Measurements from ENCODE around the gene RAB6A. TPM values are rescaled to one million over a fixed set of nuclear protein-coding genes. Genes with fewer than 3 reads are reported as not detected.

RAB6A gene
- total RNA-seq, 1 experiment from 2014 or later = 121 TPM

GRCh38 chr11:73660497-73661034, 100.3 kb downstream of the RAB6A start:
- Histone ChIP-seq H3K9ac (ENCODE audit: low read length) (no peak overlapping the region), H3K27me3 (ENCODE audit: insufficient read depth, low read length) (no peaks in the 10 kb centered on the region), H3K9me3 (ENCODE audit: control insufficient read depth in 1 of 2, insufficient read depth in 1 of 2, low read depth in 1 of 2, low read length in 2 of 2) (no peaks in the 10 kb centered on the region), H3K9me2 (ENCODE audit: insufficient read depth) (no peaks in the 10 kb centered on the region), H3K36me3 (ENCODE audit: control insufficient read depth in 1 of 2, insufficient read depth in 2 of 2, low read length in 2 of 2) (no peaks in the 10 kb centered on the region; a peak in 1 of 4 replicates), H3K4me3 (replicated peaks in 1 of 2; ENCODE audit: low read depth in 1 of 2, low read length in 2 of 2) (no peak overlapping the region), H3K4me1 (ENCODE audit: control insufficient read depth in 1 of 2, insufficient read depth in 2 of 2, low read length in 2 of 2) (peaks cover 5 to 20% of the 10 kb centered on the region in 2 experiments), H3K27ac (ENCODE audit: low read depth, low read length) (no peak overlapping the region), H2AFZ (ENCODE audit: low read depth, low read length, poor library complexity, severe bottlenecking) (no peak overlapping the region), H4K20me1 (ENCODE audit: insufficient read depth) (no peaks in the 10 kb centered on the region), H3K79me2 (ENCODE audit: insufficient read depth, low read length) (no peaks in the 10 kb centered on the region), H3K4me2 (ENCODE audit: low read length) (peak overlapping the region; percentile 58)
- POLR2A ChIA-PET = interaction anchor here (1.4 to 1.7 kb wide), 2 partner anchors 35 to 309 kb away, joined by 3 to 7 read pairs; no protein-coding TSS in a partner anchor
- RAD21 ChIA-PET (ENCODE audit: low non-redundant PET in 1 of 2, low total read pairs in 2 of 2, uncharacterized antibody in 2 of 2, unreplicated experiment in 2 of 2) = interaction anchor here (0.9 to 2.9 kb wide), 6 partner anchors 30 to 258 kb away, joined by 3 to 21 read pairs (median 6); no protein-coding TSS in a partner anchor
- intact Hi-C loops (cut with micrococcal nuclease) = loop anchor here (1.0 to 2.0 kb wide), 5 partner anchors 35 to 354 kb away; no protein-coding TSS in a partner anchor
- BruUV-seq (replicated peaks) = no TSS peak
- ATAC-seq = peak; percentile 28
- CTCF ChIA-PET = interaction anchor here (0.6 to 5.0 kb wide), 12 partner anchors 34 to 353 kb away, joined by 3 to 79 read pairs (median 5); no protein-coding TSS in a partner anchor
- DNase-seq (ENCODE audit: low read depth, low spot score) = no peak
- TF ChIP-seq POLR2AphosphoS5 (IDR thresholded peaks at IDR 0.05; ENCODE audit: low read depth, low read length) = no peak
- no peak for TF ChIP-seq EZH2 (IDR thresholded peaks at IDR 0.05)
- no peak for TF ChIP-seq ELF1 (IDR thresholded peaks at IDR 0.05; ENCODE audit: borderline replicate concordance, low read depth)
- TF ChIP-seq RAD21 (IDR thresholded peaks at IDR 0.05; ENCODE audit: low read depth) = no peak
- no peak for TF ChIP-seq YY1 (IDR thresholded peaks at IDR 0.05; ENCODE audit: extremely low read depth, insufficient replicate concordance, low read depth, low read length)
- no peak for TF ChIP-seq ZNF274 (IDR thresholded peaks at IDR 0.05; ENCODE audit: low read depth, low read length)

- no peak for ATAC-seq
- H4K20me1 ChIP-seq (ENCODE audit: insufficient read depth) = no peaks in the 10 kb centered on the region
- no peaks in the 10 kb centered on the region for H3K36me3 ChIP-seq (ENCODE audit: control insufficient read depth in 1 of 2, insufficient read depth in 2 of 2, low read length in 2 of 2)
- H3K9me3 ChIP-seq (ENCODE audit: control insufficient read depth in 1 of 2, insufficient read depth in 1 of 2, low read depth in 1 of 2, low read length in 2 of 2) = no peaks in the 10 kb centered on the region
- H3K79me2 ChIP-seq (ENCODE audit: insufficient read depth, low read length) = no peaks in the 10 kb centered on the region
- intact Hi-C loops (cut with micrococcal nuclease) = loop anchor here (2.0 kb wide), 2 partner anchors 309 to 353 kb away; no protein-coding TSS in a partner anchor
- peaks cover 5 to 20% of the 10 kb centered on the region in 2 experiments for H3K4me1 ChIP-seq (ENCODE audit: control insufficient read depth in 1 of 2, insufficient read depth in 2 of 2, low read length in 2 of 2)
- H3K4me2 ChIP-seq (ENCODE audit: low read length) = no peak overlapping the region
- H3K4me3 ChIP-seq (replicated peaks in 1 of 2; ENCODE audit: low read depth in 1 of 2, low read length in 2 of 2) = no peak overlapping the region
- ChIA-PET RAD21 (ENCODE audit: low non-redundant PET in 1 of 2, low total read pairs in 2 of 2, uncharacterized antibody in 2 of 2, unreplicated experiment in 2 of 2) (interaction anchor here (1.1 to 2.9 kb wide), 5 partner anchors 34 to 257 kb away, joined by 3 to 21 read pairs (median 6); no protein-coding TSS in a partner anchor), CTCF (interaction anchor here (0.7 to 5.0 kb wide), 8 partner anchors 34 to 353 kb away, joined by 3 to 79 read pairs (median 12); no protein-coding TSS in a partner anchor), POLR2A (interaction anchor here (1.4 kb wide), 1 partner anchor 309 kb away, joined by 3 read pairs; no protein-coding TSS in a partner anchor)
- H2AFZ ChIP-seq (ENCODE audit: low read depth, low read length, poor library complexity, severe bottlenecking) = no peak overlapping the region
- H3K27me3 ChIP-seq (ENCODE audit: insufficient read depth, low read length) = no peaks in the 10 kb centered on the region
- no peak overlapping the region for H3K27ac ChIP-seq (ENCODE audit: low read depth, low read length)
- DNase-seq (ENCODE audit: low read depth, low spot score) = no peak
- no peak overlapping the region for H3K9ac ChIP-seq (ENCODE audit: low read length)
- TF ChIP-seq RAD21 (IDR thresholded peaks at IDR 0.05; ENCODE audit: low read depth) (no peak), YY1 (IDR thresholded peaks at IDR 0.05; ENCODE audit: extremely low read depth, insufficient replicate concordance, low read depth, low read length) (no peak), CBX3 (IDR thresholded peaks at IDR 0.05; ENCODE audit: low read depth) (no peak), POLR2AphosphoS5 (IDR thresholded peaks at IDR 0.05; ENCODE audit: low read depth, low read length) (no peak)
- H3K9me2 ChIP-seq (ENCODE audit: insufficient read depth) = no peaks in the 10 kb centered on the region
- BruUV-seq (replicated peaks) = no TSS peak
These were observed 100.9 kb downstream of the RAB6A start for GRCh38 chr11:73659961-73660360.
